AG09309 (cell line): ENCODE data around the gene CLNK.

Experiments used
- DNase-seq: peaks from one replicate; pipeline ENCODE4 v3.0.0-alpha.2; 2010; ENCODE audit warnings: low read depth
- H3K4me3 ChIP-seq: 2 replicates; pipeline ENCODE4 v1.5.1; 2011; ENCODE audit warnings: mild to moderate bottlenecking, low read depth, low read length, moderate library complexity; ENCODE audit not compliant: control insufficient read depth
- TF ChIP-seq, protein P1 (sequence below): IDR thresholded peaks from 2 replicates; pipeline ENCODE4 v1.5.1; 2011; ENCODE audit warnings: mild to moderate bottlenecking, low read depth, low read length, inconsistent platforms; ENCODE audit not compliant: insufficient read depth, control insufficient read depth; ENCODE audit errors: missing control alignments

Gene CLNK

DNA sequence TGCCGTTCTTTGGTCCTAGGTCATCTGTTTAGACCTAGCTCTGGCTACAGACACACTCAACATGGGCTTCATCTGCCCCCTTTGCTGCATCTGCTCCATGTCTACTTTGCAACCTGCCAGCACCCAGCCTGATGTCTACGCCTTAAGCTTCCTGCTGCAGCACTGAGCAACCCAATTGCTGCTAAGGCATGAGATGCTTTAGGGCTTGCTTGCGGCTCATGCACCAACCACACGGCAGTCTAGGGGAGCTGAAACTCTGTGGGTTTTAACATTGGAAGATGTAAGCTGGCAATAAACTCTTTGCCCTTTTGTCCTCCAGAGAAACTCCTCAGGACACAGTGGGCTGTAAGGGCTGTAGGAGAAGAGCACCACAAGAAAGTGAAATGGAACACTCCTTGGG is 11.7 kb upstream of the CLNK start:
- TF ChIP-seq, protein P1, sequence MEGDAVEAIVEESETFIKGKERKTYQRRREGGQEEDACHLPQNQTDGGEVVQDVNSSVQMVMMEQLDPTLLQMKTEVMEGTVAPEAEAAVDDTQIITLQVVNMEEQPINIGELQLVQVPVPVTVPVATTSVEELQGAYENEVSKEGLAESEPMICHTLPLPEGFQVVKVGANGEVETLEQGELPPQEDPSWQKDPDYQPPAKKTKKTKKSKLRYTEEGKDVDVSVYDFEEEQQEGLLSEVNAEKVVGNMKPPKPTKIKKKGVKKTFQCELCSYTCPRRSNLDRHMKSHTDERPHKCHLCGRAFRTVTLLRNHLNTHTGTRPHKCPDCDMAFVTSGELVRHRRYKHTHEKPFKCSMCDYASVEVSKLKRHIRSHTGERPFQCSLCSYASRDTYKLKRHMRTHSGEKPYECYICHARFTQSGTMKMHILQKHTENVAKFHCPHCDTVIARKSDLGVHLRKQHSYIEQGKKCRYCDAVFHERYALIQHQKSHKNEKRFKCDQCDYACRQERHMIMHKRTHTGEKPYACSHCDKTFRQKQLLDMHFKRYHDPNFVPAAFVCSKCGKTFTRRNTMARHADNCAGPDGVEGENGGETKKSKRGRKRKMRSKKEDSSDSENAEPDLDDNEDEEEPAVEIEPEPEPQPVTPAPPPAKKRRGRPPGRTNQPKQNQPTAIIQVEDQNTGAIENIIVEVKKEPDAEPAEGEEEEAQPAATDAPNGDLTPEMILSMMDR: no peak
- no peak for DNase-seq
- no peak overlapping the region for H3K4me3 ChIP-seq

GRCh38 chr4:10694828-10695209 is 10.3 kb upstream of the CLNK start:
- H3K4me3 ChIP-seq: no peak overlapping the region
- DNase-seq: no peak
- TF ChIP-seq, protein P1: no peak

DNA sequence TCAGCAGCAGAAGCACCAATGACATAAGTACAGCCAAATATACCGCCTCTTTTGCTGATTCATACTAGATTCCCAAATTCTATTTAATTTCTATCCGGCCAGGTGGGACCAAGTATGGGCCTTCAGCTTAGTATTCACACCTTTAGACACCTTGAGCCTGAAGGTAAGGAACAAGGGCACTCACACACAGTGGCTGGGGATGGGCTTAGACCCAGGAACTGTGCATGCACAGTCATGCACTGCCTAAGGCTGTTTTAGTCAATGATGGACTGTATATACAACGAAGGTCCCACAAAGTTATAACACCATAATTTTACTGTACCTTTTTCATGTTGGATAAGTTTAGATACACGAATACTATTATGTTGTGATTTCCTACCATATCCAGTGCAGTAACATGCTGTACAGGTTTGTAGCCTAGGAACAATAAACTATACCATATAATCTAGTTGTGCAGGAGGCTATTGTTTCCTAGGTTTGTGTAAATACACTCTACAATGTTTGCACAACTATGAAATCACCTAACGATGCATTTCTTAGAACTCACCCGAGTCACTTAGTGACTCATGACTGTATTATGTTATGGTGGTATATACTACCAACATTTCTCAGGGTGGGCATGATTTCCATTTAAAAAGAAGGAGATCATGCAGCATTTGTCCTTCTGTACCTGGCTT is 9.7 kb upstream of the CLNK start:
- no peak overlapping the region for H3K4me3 ChIP-seq
- TF ChIP-seq, protein P1: no peak
- DNase-seq: no peak

DNA sequence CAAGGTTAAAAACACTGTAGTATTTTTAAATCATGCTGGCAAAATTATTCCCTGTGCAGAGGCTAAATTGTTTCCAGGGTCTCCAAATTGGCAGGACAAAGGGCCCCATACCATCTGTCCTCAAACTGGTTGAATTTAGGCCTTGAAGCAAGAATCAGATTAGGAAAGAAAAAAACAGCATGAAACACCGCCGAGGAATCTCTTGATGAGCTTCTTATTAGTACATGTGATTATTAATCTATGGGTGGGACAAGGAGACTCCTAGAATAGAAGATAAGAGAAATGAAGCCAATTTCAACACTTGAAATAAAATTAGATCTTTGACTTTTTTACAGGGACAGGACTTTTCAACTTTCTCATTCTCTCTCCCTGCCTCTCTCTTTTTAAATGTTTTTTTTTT is 7.1 kb upstream of the CLNK start:
- H3K4me3 ChIP-seq: no peak overlapping the region
- TF ChIP-seq, protein P1: no peak
- no peak for DNase-seq

GRCh38 chr4:10690185-10690907 is 5.8 kb upstream of the CLNK start:
- DNase-seq: no peak
- TF ChIP-seq, protein P1: no peak
- no peak overlapping the region for H3K4me3 ChIP-seq

DNA sequence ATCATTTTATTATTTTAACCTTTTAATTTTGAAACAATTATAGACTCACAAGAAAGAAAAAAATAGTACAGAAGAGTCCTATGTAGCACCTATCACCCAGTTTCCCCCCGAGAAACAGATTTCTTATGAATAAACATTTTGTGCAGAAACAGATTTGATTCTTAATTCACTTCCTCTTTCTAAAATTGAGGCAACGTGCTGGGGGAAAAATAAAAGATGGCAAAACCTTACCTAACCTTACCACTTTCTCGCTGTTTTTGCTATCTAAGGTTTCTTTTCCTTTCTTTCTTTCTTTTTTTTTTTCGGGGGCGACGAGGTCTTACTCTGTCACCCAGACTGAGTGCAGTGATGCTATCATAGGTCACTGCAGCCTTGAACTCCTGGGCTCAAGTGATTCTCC is 4.3 kb upstream of the CLNK start:
- DNase-seq: no peak
- TF ChIP-seq, protein P1: no peak

GRCh38 chr4:10688022-10688421 is 3.5 kb upstream of the CLNK start:
- TF ChIP-seq, protein P1: no peak
- H3K4me3 ChIP-seq: no peak overlapping the region
- no peak for DNase-seq

More for the DNA sequence above, 4.3 kb upstream of the CLNK start:
- H3K4me3 ChIP-seq: no peak overlapping the region
